ENCODE results near the gene RAB6B.

The RAB6B gene

GRCh38 chr3:133895208-133896001, at the start of gene RAB6B:
Gene RAB6B, minus strand, starts transcription at chr3:133895882. Its CDS starts 416 bp downstream, at chr3:133895466.
- Histone ChIP-seq H3K9ac (ENCODE audit: insufficient read length, low read depth) (peak within 1 kb of the TSS; percentile 86), H3K4me1 (ENCODE audit: insufficient read depth, insufficient read length) (peaks cover 17% of the 10 kb centered on the region), H3K4me3 (ENCODE audit: insufficient read length, low read depth) (peak within 1 kb of the TSS; percentile 53), H3K27me3 (ENCODE audit: insufficient read depth, insufficient read length) (peaks cover 35% of the 10 kb centered on the region), H3K36me3 (ENCODE audit: insufficient read depth, insufficient read length, low read length) (no peaks in the 10 kb centered on the region), H3K9me3 (ENCODE audit: insufficient read depth, low read length) (no peaks in the 10 kb centered on the region)
- no peak for DNase-seq (ENCODE audit: low read depth, low spot score)
- no peak for TF ChIP-seq YY1 (IDR thresholded peaks at IDR 0.05; ENCODE audit: insufficient read depth, insufficient read length)
- no peak for TF ChIP-seq SUZ12 (IDR thresholded peaks at IDR 0.05; ENCODE audit: extremely low read depth, insufficient read depth, insufficient read length)
- no peak for TF ChIP-seq ZNF274 (IDR thresholded peaks at IDR 0.05; ENCODE audit: low read depth, low read length)

GRCh38 chr3:133944641-133945380, 49.1 kb upstream of the RAB6B start:
- peaks cover 18% of the 10 kb centered on the region for H3K27me3 ChIP-seq (ENCODE audit: insufficient read depth, insufficient read length)
- no peak overlapping the region for H3K4me3 ChIP-seq (ENCODE audit: insufficient read length, low read depth)
- no peaks in the 10 kb centered on the region for H3K36me3 ChIP-seq (ENCODE audit: insufficient read depth, insufficient read length, low read length)
- no peak for TF ChIP-seq ZNF274 (IDR thresholded peaks at IDR 0.05; ENCODE audit: low read depth, low read length)
- TF ChIP-seq SUZ12 (IDR thresholded peaks at IDR 0.05; ENCODE audit: extremely low read depth, insufficient read depth, insufficient read length): no peak
- no peak for TF ChIP-seq YY1 (IDR thresholded peaks at IDR 0.05; ENCODE audit: insufficient read depth, insufficient read length)
- H3K4me1 ChIP-seq (ENCODE audit: insufficient read depth, insufficient read length): peaks cover 21% of the 10 kb centered on the region
- H3K9ac ChIP-seq (ENCODE audit: insufficient read length, low read depth): no peak overlapping the region
- H3K9me3 ChIP-seq (ENCODE audit: insufficient read depth, low read length): no peaks in the 10 kb centered on the region
- DNase-seq (ENCODE audit: low read depth, low spot score): no peak

GRCh38 chr3:133944181-133944580, 48.5 kb upstream of the RAB6B start:
- H3K36me3 ChIP-seq (ENCODE audit: insufficient read depth, insufficient read length, low read length): no peaks in the 10 kb centered on the region
- TF ChIP-seq SUZ12 (IDR thresholded peaks at IDR 0.05; ENCODE audit: extremely low read depth, insufficient read depth, insufficient read length) (no peak), ZNF274 (IDR thresholded peaks at IDR 0.05; ENCODE audit: low read depth, low read length) (no peak), YY1 (IDR thresholded peaks at IDR 0.05; ENCODE audit: insufficient read depth, insufficient read length) (no peak)
- H3K27me3 ChIP-seq (ENCODE audit: insufficient read depth, insufficient read length): peaks cover 18% of the 10 kb centered on the region
- no peak overlapping the region for H3K4me3 ChIP-seq (ENCODE audit: insufficient read length, low read depth)
- DNase-seq (ENCODE audit: low read depth, low spot score): no peak
- H3K4me1 ChIP-seq (ENCODE audit: insufficient read depth, insufficient read length): peaks cover 22% of the 10 kb centered on the region
- H3K9me3 ChIP-seq (ENCODE audit: insufficient read depth, low read length): no peaks in the 10 kb centered on the region
- no peak overlapping the region for H3K9ac ChIP-seq (ENCODE audit: insufficient read length, low read depth)

- peaks cover 19% of the 10 kb centered on the region for H3K4me1 ChIP-seq (ENCODE audit: insufficient read depth, insufficient read length)
- TF ChIP-seq ZNF274 (IDR thresholded peaks at IDR 0.05; ENCODE audit: low read depth, low read length): no peak
- no peak for TF ChIP-seq SUZ12 (IDR thresholded peaks at IDR 0.05; ENCODE audit: extremely low read depth, insufficient read depth, insufficient read length)
- no peak for TF ChIP-seq YY1 (IDR thresholded peaks at IDR 0.05; ENCODE audit: insufficient read depth, insufficient read length)
- H3K27me3 ChIP-seq (ENCODE audit: insufficient read depth, insufficient read length): peaks cover 18% of the 10 kb centered on the region
- DNase-seq (ENCODE audit: low read depth, low spot score): no peak
- H3K9ac ChIP-seq (ENCODE audit: insufficient read length, low read depth): no peak overlapping the region
- H3K9me3 ChIP-seq (ENCODE audit: insufficient read depth, low read length): no peaks in the 10 kb centered on the region
- no peaks in the 10 kb centered on the region for H3K36me3 ChIP-seq (ENCODE audit: insufficient read depth, insufficient read length, low read length)
- no peak overlapping the region for H3K4me3 ChIP-seq (ENCODE audit: insufficient read length, low read depth)
Measured at GRCh38 chr3:133943639-133944141, 48.0 kb upstream of the RAB6B start.

GRCh38 chr3:133943031-133943535, 47.4 kb upstream of the RAB6B start:
- Histone ChIP-seq H3K9me3 (ENCODE audit: insufficient read depth, low read length) (no peaks in the 10 kb centered on the region), H3K9ac (ENCODE audit: insufficient read length, low read depth) (no peak overlapping the region), H3K4me1 (ENCODE audit: insufficient read depth, insufficient read length) (peaks cover 19% of the 10 kb centered on the region), H3K36me3 (ENCODE audit: insufficient read depth, insufficient read length, low read length) (no peaks in the 10 kb centered on the region), H3K4me3 (ENCODE audit: insufficient read length, low read depth) (no peak overlapping the region), H3K27me3 (ENCODE audit: insufficient read depth, insufficient read length) (peaks cover 18% of the 10 kb centered on the region)
- no peak for DNase-seq (ENCODE audit: low read depth, low spot score)
- TF ChIP-seq SUZ12 (IDR thresholded peaks at IDR 0.05; ENCODE audit: extremely low read depth, insufficient read depth, insufficient read length) (no peak), YY1 (IDR thresholded peaks at IDR 0.05; ENCODE audit: insufficient read depth, insufficient read length) (no peak), ZNF274 (IDR thresholded peaks at IDR 0.05; ENCODE audit: low read depth, low read length) (no peak)

- Histone ChIP-seq H3K27me3 (ENCODE audit: insufficient read depth, insufficient read length) (peaks cover 7% of the 10 kb centered on the region), H3K4me3 (ENCODE audit: insufficient read length, low read depth) (no peak overlapping the region), H3K9ac (ENCODE audit: insufficient read length, low read depth) (no peak overlapping the region), H3K36me3 (ENCODE audit: insufficient read depth, insufficient read length, low read length) (no peaks in the 10 kb centered on the region), H3K9me3 (ENCODE audit: insufficient read depth, low read length) (no peaks in the 10 kb centered on the region), H3K4me1 (ENCODE audit: insufficient read depth, insufficient read length) (peaks cover 19% of the 10 kb centered on the region)
- TF ChIP-seq SUZ12 (IDR thresholded peaks at IDR 0.05; ENCODE audit: extremely low read depth, insufficient read depth, insufficient read length) (no peak), ZNF274 (IDR thresholded peaks at IDR 0.05; ENCODE audit: low read depth, low read length) (no peak), YY1 (IDR thresholded peaks at IDR 0.05; ENCODE audit: insufficient read depth, insufficient read length) (no peak)
- no peak for DNase-seq (ENCODE audit: low read depth, low spot score)
Measured at GRCh38 chr3:133941415-133941821, 45.7 kb upstream of the RAB6B start.

- H3K4me1 ChIP-seq (ENCODE audit: insufficient read depth, insufficient read length): peaks cover 19% of the 10 kb centered on the region
- H3K9ac ChIP-seq (ENCODE audit: insufficient read length, low read depth): no peak overlapping the region
- peaks cover 7% of the 10 kb centered on the region for H3K27me3 ChIP-seq (ENCODE audit: insufficient read depth, insufficient read length)
- no peak overlapping the region for H3K4me3 ChIP-seq (ENCODE audit: insufficient read length, low read depth)
- no peaks in the 10 kb centered on the region for H3K9me3 ChIP-seq (ENCODE audit: insufficient read depth, low read length)
- no peak for DNase-seq (ENCODE audit: low read depth, low spot score)
- no peaks in the 10 kb centered on the region for H3K36me3 ChIP-seq (ENCODE audit: insufficient read depth, insufficient read length, low read length)
- no peak for TF ChIP-seq SUZ12 (IDR thresholded peaks at IDR 0.05; ENCODE audit: extremely low read depth, insufficient read depth, insufficient read length)
- TF ChIP-seq YY1 (IDR thresholded peaks at IDR 0.05; ENCODE audit: insufficient read depth, insufficient read length): no peak
- no peak for TF ChIP-seq ZNF274 (IDR thresholded peaks at IDR 0.05; ENCODE audit: low read depth, low read length)
Measured at GRCh38 chr3:133940536-133940935, 44.9 kb upstream of the RAB6B start.
